ENCODE data around the gene ELFN2.

DNA sequence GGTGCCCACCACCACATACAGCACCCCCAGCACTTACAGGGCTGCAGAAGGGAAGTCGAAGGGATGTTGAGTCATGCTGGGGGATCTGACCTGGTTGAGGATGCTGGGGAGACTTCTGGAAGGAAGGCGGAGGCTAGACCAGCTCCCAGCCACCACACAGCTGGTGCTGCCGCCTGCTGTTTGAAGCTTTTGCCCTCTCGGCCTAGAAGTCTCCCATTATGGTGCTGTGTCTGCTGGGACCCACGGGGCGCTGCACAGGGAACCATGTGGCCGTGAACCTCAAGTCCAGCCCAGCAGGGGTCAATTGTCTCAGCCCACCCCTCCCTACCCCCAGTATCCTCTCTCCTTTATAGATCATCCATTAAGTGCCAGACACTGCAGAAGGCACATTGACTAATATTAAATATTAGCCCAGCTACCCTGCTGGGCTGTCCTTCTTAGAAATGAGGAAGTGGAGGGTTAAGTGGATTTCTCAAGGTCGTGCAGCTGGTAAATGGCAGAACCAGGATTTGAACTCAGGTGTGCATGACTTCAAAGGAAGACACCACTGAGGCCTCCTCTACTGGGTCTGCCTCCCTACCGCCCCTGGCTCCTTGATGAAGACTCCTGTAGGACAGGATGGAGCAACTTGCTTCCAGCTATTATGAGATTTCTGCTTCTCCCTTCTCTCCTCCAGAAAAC, 95.3 kb downstream of the ELFN2 start:
- TF ChIP-seq POLR2A (IDR thresholded peaks at IDR 0.05; ENCODE audit: low read depth, low read length) (no peak), POLR2AphosphoS5 (IDR thresholded peaks at IDR 0.05; ENCODE audit: low read depth, low read length) (no peak), TAF1 (IDR thresholded peaks at IDR 0.05; ENCODE audit: borderline replicate concordance, low read depth, low read length) (no peak)
